GM23338 (cell line): Measurements from ENCODE around the gene LHX5.

Experiments
- CREB1 ChIP-seq: fragments of 250-450 bp; sonication (Bioruptor Pico); IDR thresholded peaks from 2 replicates; pipeline ENCODE4 v1.5.0; 2020; ENCODE audit warnings: low read depth, mild to moderate bottlenecking, moderate library complexity
- CTCF ChIP-seq, 2 experiments: fragments of 200-600 bp in 1 of 2; sonication (generic) in 1 of 2; conservative IDR thresholded peaks; 2 replicates each; pipeline versions ENCODE4 v1.5.1 to v1.6.1; 2016 to 2017; ENCODE audit warnings: antibody characterized with exemption in 2 of 2, low read depth in 2 of 2, mild to moderate bottlenecking in 2 of 2, moderate library complexity in 1 of 2
- ETS1 ChIP-seq: IDR thresholded peaks from 2 replicates; pipeline ENCODE4 v1.6.1; 2016; ENCODE audit warnings: antibody characterized with exemption
- EZH2 ChIP-seq: fragments of 200-600 bp; sonication (generic); IDR thresholded peaks from one replicate; pipeline ENCODE4 v1.8.0; 2017; ENCODE audit warnings: antibody characterized with exemption, mild to moderate bottlenecking, low read depth; ENCODE audit not compliant: unreplicated experiment
- EZH2phosphoT487 ChIP-seq: fragments of 200-600 bp; sonication (generic); IDR thresholded peaks from one replicate; pipeline ENCODE4 v1.8.1; 2018; ENCODE audit warnings: antibody characterized with exemption; ENCODE audit not compliant: unreplicated experiment
- JUNB ChIP-seq: IDR thresholded peaks from one replicate; pipeline ENCODE4 v1.6.1; 2016; ENCODE audit warnings: antibody characterized with exemption; ENCODE audit not compliant: unreplicated experiment
- NANOG ChIP-seq: IDR thresholded peaks from 2 replicates; pipeline ENCODE4 v1.6.1; 2016; ENCODE audit warnings: antibody characterized with exemption, borderline replicate concordance
- POLR2AphosphoS5 ChIP-seq: IDR thresholded peaks from 2 replicates; pipeline ENCODE4 v1.6.1; 2016; ENCODE audit warnings: antibody characterized with exemption, low read depth
- REST ChIP-seq: IDR thresholded peaks from one replicate; pipeline ENCODE4 v1.6.1; 2018; ENCODE audit warnings: antibody characterized with exemption; ENCODE audit not compliant: unreplicated experiment
- STAT1 ChIP-seq: IDR thresholded peaks from one replicate; pipeline ENCODE4 v1.6.1; 2016; ENCODE audit warnings: antibody characterized with exemption; ENCODE audit not compliant: unreplicated experiment
- ZNF114 ChIP-seq: fragments of 250-450 bp; sonication (Bioruptor Pico); IDR thresholded peaks from 2 replicates; pipeline ENCODE4 v1.5.0; 2020; ENCODE audit warnings: mild to moderate bottlenecking, moderate library complexity
- ZNF331 ChIP-seq: fragments of 250-450 bp; sonication (Bioruptor Pico); IDR thresholded peaks from 2 replicates; pipeline ENCODE4 v1.5.0; 2020; ENCODE audit warnings: low read depth, mild to moderate bottlenecking, moderate library complexity
- ZNF462 ChIP-seq: fragments of 250-450 bp; sonication (Bioruptor Pico); IDR thresholded peaks from 2 replicates; pipeline ENCODE4 v1.5.0; 2020; ENCODE audit warnings: mild to moderate bottlenecking, moderate library complexity

GRCh38 chr12:113449839-113450238 is 21.8 kb downstream of the LHX5 start:
- no peak for TF ChIP-seq CTCF (conservative IDR thresholded peaks at IDR 0.05; ENCODE audit: low read depth in 2 of 2)
- TF ChIP-seq EZH2phosphoT487, result no peak
- TF ChIP-seq NANOG, result no peak
- no peak for TF ChIP-seq POLR2AphosphoS5
- no peak for TF ChIP-seq EZH2
- no peak for TF ChIP-seq ETS1
- TF ChIP-seq REST, result no peak
- TF ChIP-seq CREB1 (CRISPR knock-in tag), result no peak
- TF ChIP-seq JUNB, result no peak
- no peak for TF ChIP-seq ZNF331
- TF ChIP-seq ZNF114 (CRISPR knock-in tag), result no peak
- TF ChIP-seq STAT1, result no peak
- TF ChIP-seq ZNF462 (CRISPR knock-in tag), result no peak
